IMR-90 (cell line): ENCODE data around the gene USP30. TPM values are rescaled to one million over a fixed set of nuclear protein-coding genes. Genes with fewer than 3 reads are reported as not detected.

Source experiments
- ATAC-seq: fragments of 200-7000 bp; cut with Tn5 transposase; 2 replicates; pipeline ENCODE4 v1.9.1; 2020; ENCODE audit warnings: low read depth, mild to moderate bottlenecking, moderate library complexity
- BruUV-seq: library from RNA; stranded (reverse); fragments of 400-500 nt; replicated peaks from 2 replicates; lab custom pipeline; 2021; lab: Mats Ljungman, UMichigan
- CTCF ChIA-PET: fragments of 300-600 bp; formaldehyde crosslinking; extraction: SDS; loops from one replicate; lab custom pipeline; 2021; ENCODE audit warnings: antibody characterized with exemption; lab: Yijun Ruan, JAX
- POLR2A ChIA-PET: fragments of 300-600 bp; sonication (Branson Sonifier 250); formaldehyde crosslinking; loops from one replicate; lab custom pipeline; 2022; ENCODE audit warnings: antibody characterized with exemption; ENCODE audit not compliant: unreplicated experiment; lab: Charles Lee
- DNase-seq: peaks from one replicate; pipeline ENCODE4 v3.0.0; 2013
- H2AFZ ChIP-seq: replicated peaks from 2 replicates; pipeline ENCODE3; 2013; ENCODE audit warnings: low read length, mild to moderate bottlenecking; ENCODE audit not compliant: poor library complexity
- H2AK5ac ChIP-seq: 2 replicates; pipeline ENCODE4 v1.6.1; 2013; ENCODE audit warnings: low read depth, low read length, inconsistent platforms
- H2AK9ac ChIP-seq: replicated peaks from 2 replicates; pipeline ENCODE3; 2013; ENCODE audit warnings: mild to moderate bottlenecking, low read depth, low read length, moderate library complexity; ENCODE audit not compliant: poor library complexity
- H2BK120ac ChIP-seq: 2 replicates; pipeline ENCODE4 v1.6.1; 2013; ENCODE audit warnings: low read depth, low read length, inconsistent platforms
- H2BK15ac ChIP-seq: 3 replicates; pipeline ENCODE4 v1.6.1; 2013; ENCODE audit warnings: low read depth, low read length, inconsistent platforms
- H2BK20ac ChIP-seq: 2 replicates; pipeline ENCODE4 v1.6.1; 2013; ENCODE audit warnings: low read depth, mild to moderate bottlenecking, inconsistent platforms, low read length, moderate library complexity
- H2BK5ac ChIP-seq: 2 replicates; pipeline ENCODE4 v1.6.1; 2013; ENCODE audit warnings: mild to moderate bottlenecking, low read depth, low read length, inconsistent platforms; ENCODE audit not compliant: poor library complexity, severe bottlenecking
- H3K14ac ChIP-seq: replicated peaks from 2 replicates; pipeline ENCODE4 v1.6.1; 2013; ENCODE audit warnings: low read depth, low read length, inconsistent platforms
- H3K18ac ChIP-seq: 2 replicates; pipeline ENCODE4 v1.6.1; 2013; ENCODE audit warnings: low read depth, low read length, control low read depth
- H3K23ac ChIP-seq: 2 replicates; pipeline ENCODE4 v1.6.1; 2013; ENCODE audit warnings: low read depth, low read length, inconsistent platforms
- H3K27ac ChIP-seq: 2 replicates; pipeline ENCODE4 v1.5.1; 2013; ENCODE audit warnings: mild to moderate bottlenecking, control low read depth, low read length; ENCODE audit not compliant: insufficient read depth
- H3K27me3 ChIP-seq: 2 replicates; pipeline ENCODE4 v1.6.1; 2013; ENCODE audit warnings: low read length; ENCODE audit not compliant: control insufficient read depth, insufficient read depth
- H3K36me3 ChIP-seq: 2 replicates; pipeline ENCODE4 v1.6.1; 2013; ENCODE audit warnings: low read length, mixed read lengths; ENCODE audit not compliant: control insufficient read depth, insufficient read depth
- H3K4ac ChIP-seq: 2 replicates; pipeline ENCODE4 v1.6.1; 2013; ENCODE audit warnings: low read depth, low read length, inconsistent platforms
- H3K4me1 ChIP-seq: 2 replicates; pipeline ENCODE4 v1.6.1; 2013; ENCODE audit warnings: low read length, mixed read lengths; ENCODE audit not compliant: control insufficient read depth, insufficient read depth
- H3K4me2 ChIP-seq: 2 replicates; pipeline ENCODE4 v1.6.1; 2013; ENCODE audit warnings: low read depth, mild to moderate bottlenecking, control low read depth, low read length, moderate library complexity
- H3K4me3 ChIP-seq: 2 replicates; pipeline ENCODE4 v1.5.1; 2013; ENCODE audit warnings: low read depth, mild to moderate bottlenecking, control low read depth, low read length, moderate library complexity; ENCODE audit not compliant: insufficient read depth
- H3K56ac ChIP-seq: 2 replicates; pipeline ENCODE4 v1.6.1; 2013; ENCODE audit warnings: low read length, inconsistent platforms; ENCODE audit not compliant: insufficient read depth; ENCODE audit errors: extremely low read depth
- H3K79me1 ChIP-seq, 2 experiments: 2 replicates each; pipeline ENCODE4 v1.6.1; 2013; ENCODE audit warnings: low read length in 2 of 2, inconsistent platforms in 1 of 2, low read depth in 1 of 2
- H3K9ac ChIP-seq: 2 replicates; pipeline ENCODE4 v1.6.1; 2013; ENCODE audit warnings: low read depth, low read length, control low read depth
- H3K9me1 ChIP-seq: 2 replicates; pipeline ENCODE4 v1.6.1; 2013; ENCODE audit warnings: low read length, inconsistent platforms; ENCODE audit not compliant: insufficient read depth
- H3K9me3 ChIP-seq: 2 replicates; pipeline ENCODE4 v1.6.1; 2013; ENCODE audit warnings: low read length; ENCODE audit not compliant: control insufficient read depth, insufficient read depth
- H4K20me1 ChIP-seq: 2 replicates; pipeline ENCODE4 v1.6.1; 2013; ENCODE audit warnings: low read length, inconsistent platforms; ENCODE audit not compliant: insufficient read depth
- H4K5ac ChIP-seq: 2 replicates; pipeline ENCODE4 v1.6.1; 2013; ENCODE audit warnings: mild to moderate bottlenecking, low read depth, low read length, control low read depth
- H4K8ac ChIP-seq, 2 experiments: 2 replicates each; pipeline ENCODE4 v1.6.1; 2013; ENCODE audit warnings: low read depth in 2 of 2, low read length in 2 of 2, control low read depth in 1 of 2, inconsistent platforms in 1 of 2
- H4K91ac ChIP-seq: 2 replicates; pipeline ENCODE4 v1.6.1; 2013; ENCODE audit warnings: low read depth, low read length, inconsistent platforms; ENCODE audit not compliant: insufficient read depth
- BHLHE40 ChIP-seq: fragments of 150-350 bp; IDR thresholded peaks from 2 replicates; pipeline ENCODE4 v1.6.1; 2016; ENCODE audit warnings: mild to moderate bottlenecking, low read depth, low read length
- CEBPB ChIP-seq: IDR thresholded peaks from 2 replicates; pipeline ENCODE4 v1.6.1; 2012; ENCODE audit warnings: low read depth, low read length, improper control_type of control experiment
- CHD1 ChIP-seq: IDR thresholded peaks from 2 replicates; pipeline ENCODE4 v1.6.1; 2012; ENCODE audit warnings: low read depth, low read length, improper control_type of control experiment
- MAZ ChIP-seq: IDR thresholded peaks from 2 replicates; pipeline ENCODE4 v1.6.1; 2012; ENCODE audit warnings: low read depth, mild to moderate bottlenecking, low read length, improper control_type of control experiment, moderate library complexity, borderline replicate concordance
- WGBS, 2 experiments: methylation state at CpG; one replicate each; pipeline versions ENCODE4 v1.1.5 to v1.1.7; 2013; ENCODE audit warnings: missing lambda C conversion rate in 2 of 2; ENCODE audit not compliant: insufficient read length in 1 of 2; ENCODE audit errors: extremely low coverage in 2 of 2; 5-methylcytosine and 5-hydroxymethylcytosine counted together
- dilution Hi-C: fragments of 300-500 bp; cut with HindIII; formaldehyde crosslinking; loops from one replicate; pipeline ENCODE4 v1.14.3; 2018; ENCODE audit warnings: low sequenced_read_pairs; ENCODE audit not compliant: unreplicated experiment
- in situ Hi-C: fragments of 300-500 bp; cut with MboI; formaldehyde crosslinking; loops from 3 replicates; pipeline ENCODE4 v1.14.3; 2019; ENCODE audit warnings: low sequenced_read_pairs, inconsistent platforms, mixed read lengths
- intact Hi-C: fragments of 100-400 bp; cut with micrococcal nuclease; formaldehyde crosslinking; loops from 2 replicates; pipeline ENCODE4 v1.10.0; 2022
- polyA plus RNA-seq, 3 experiments: library from polyadenylated mRNA; depleted of rRNA; stranded (reverse); fragments of >200 nt; gene quantifications; 2 replicates each; pipeline ENCODE4 v1.2.3, GENCODE V29; 2012; ENCODE audit warnings: low replicate concordance in 1 of 3
- total RNA-seq: library from RNA; depleted of rRNA; stranded (reverse); fragments of >200 nt; gene quantifications from 2 replicates; pipeline ENCODE4 v1.2.3, GENCODE V29; 2012
- TF ChIP-seq, protein P1 (sequence below): fragments of 150-350 bp; IDR thresholded peaks from 2 replicates; pipeline ENCODE4 v1.6.1; 2017; ENCODE audit warnings: mild to moderate bottlenecking, antibody characterized with exemption, low read length, low read depth
- TF ChIP-seq, protein P2 (sequence below): conservative IDR thresholded peaks from 2 replicates; pipeline ENCODE4 v1.5.1; 2012; ENCODE audit warnings: mild to moderate bottlenecking, low read depth, low read length, improper control_type of control experiment

Gene USP30
- total and polyA plus RNA-seq, 2 of the 4 experiments (the other 2 are of a cell fraction): 10.4 to 11.2 TPM

DNA sequence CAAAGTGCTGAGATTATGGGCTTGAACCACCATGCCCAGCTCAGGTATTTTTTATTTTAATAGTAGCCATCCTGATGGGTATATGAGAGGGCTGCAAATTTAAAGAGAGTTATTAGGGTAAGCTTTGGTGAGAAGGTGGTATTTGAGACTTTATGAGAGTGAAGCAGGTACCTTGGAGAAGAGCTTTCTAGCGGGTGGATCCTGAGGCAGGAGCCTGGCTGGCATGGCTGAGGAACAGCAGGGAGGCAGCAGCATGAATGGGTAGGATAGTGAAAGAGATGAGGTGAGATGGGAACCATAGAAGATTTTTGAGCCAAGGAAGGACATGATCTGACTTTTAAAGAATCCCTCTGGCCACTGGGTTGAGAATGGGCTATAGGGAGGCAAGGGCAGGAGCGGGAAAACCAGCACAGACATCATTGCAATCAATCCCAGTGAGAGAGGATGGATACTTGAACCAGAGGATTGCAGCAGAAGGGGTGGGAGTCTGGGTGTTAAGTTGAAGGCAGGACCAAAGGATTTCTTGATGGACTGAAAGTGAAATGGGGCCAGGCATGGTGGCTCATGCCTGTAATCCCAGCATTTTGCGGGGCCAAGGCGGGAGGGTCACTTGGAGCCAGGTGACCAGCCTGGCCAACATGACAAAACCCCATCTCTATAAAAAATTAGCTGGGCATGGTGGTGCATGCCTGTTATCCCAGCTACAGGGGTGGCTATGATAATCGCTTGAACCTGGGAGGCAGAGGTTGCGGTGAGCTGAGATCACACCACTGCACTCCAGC, 37.2 kb upstream of the USP30 start:
- Histone ChIP-seq H3K56ac (no peak overlapping the region), H3K4me1 (no peaks in the 10 kb centered on the region), H2AFZ (no peak overlapping the region), H4K8ac (no peak overlapping the region), H2BK20ac (no peak overlapping the region), H2AK5ac (no peak overlapping the region), H2BK5ac (no peak overlapping the region), H3K9ac (no peak overlapping the region), H3K9me1 (no peaks in the 10 kb centered on the region), H4K20me1 (no peaks in the 10 kb centered on the region), H4K91ac (no peak overlapping the region), H3K23ac (no peak overlapping the region), H2BK120ac (no peak overlapping the region), H3K4ac (no peak overlapping the region), H3K36me3 (no peaks in the 10 kb centered on the region), H3K27ac (no peak overlapping the region), H3K4me3 (no peak overlapping the region), H3K4me2 (no peak overlapping the region), H2AK9ac (no peak overlapping the region), H3K79me1 (no peaks in the 10 kb centered on the region), H3K27me3 (peaks cover 1% of the 10 kb centered on the region), H2BK15ac (no peak overlapping the region), H3K9me3 (no peaks in the 10 kb centered on the region), H3K18ac (no peak overlapping the region), H4K5ac (no peak overlapping the region), H3K14ac (no peak overlapping the region)
- TF ChIP-seq CHD1 (no peak), MAZ (no peak), BHLHE40 (no peak), CEBPB (no peak)
- TF ChIP-seq, protein P1, sequence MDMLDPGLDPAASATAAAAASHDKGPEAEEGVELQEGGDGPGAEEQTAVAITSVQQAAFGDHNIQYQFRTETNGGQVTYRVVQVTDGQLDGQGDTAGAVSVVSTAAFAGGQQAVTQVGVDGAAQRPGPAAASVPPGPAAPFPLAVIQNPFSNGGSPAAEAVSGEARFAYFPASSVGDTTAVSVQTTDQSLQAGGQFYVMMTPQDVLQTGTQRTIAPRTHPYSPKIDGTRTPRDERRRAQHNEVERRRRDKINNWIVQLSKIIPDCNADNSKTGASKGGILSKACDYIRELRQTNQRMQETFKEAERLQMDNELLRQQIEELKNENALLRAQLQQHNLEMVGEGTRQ: no peak
- TF ChIP-seq, protein P2, sequence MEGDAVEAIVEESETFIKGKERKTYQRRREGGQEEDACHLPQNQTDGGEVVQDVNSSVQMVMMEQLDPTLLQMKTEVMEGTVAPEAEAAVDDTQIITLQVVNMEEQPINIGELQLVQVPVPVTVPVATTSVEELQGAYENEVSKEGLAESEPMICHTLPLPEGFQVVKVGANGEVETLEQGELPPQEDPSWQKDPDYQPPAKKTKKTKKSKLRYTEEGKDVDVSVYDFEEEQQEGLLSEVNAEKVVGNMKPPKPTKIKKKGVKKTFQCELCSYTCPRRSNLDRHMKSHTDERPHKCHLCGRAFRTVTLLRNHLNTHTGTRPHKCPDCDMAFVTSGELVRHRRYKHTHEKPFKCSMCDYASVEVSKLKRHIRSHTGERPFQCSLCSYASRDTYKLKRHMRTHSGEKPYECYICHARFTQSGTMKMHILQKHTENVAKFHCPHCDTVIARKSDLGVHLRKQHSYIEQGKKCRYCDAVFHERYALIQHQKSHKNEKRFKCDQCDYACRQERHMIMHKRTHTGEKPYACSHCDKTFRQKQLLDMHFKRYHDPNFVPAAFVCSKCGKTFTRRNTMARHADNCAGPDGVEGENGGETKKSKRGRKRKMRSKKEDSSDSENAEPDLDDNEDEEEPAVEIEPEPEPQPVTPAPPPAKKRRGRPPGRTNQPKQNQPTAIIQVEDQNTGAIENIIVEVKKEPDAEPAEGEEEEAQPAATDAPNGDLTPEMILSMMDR: no peak
- ATAC-seq (no peak), DNase-seq (no peak)
- POLR2A ChIA-PET: no interaction called here
- BruUV-seq: no TSS peak
- dilution Hi-C loops (no loop called here), in situ Hi-C loops (no loop called here), intact Hi-C loops (no loop called here)
- 17% methylated on average over 1 of the region's 6 CpGs; no CpG with 5 or more reads in 1 of the 2 experiments for WGBS, 2 experiments
- CTCF ChIA-PET: no interaction called here
